ENCODE results near the gene RAB36. TPM values are rescaled to one million over a fixed set of nuclear protein-coding genes. Genes with fewer than 3 reads are reported as not detected.

The RAB36 gene
- total RNA-seq, 1 experiment from 2014 or later: 4.1 TPM

DNA sequence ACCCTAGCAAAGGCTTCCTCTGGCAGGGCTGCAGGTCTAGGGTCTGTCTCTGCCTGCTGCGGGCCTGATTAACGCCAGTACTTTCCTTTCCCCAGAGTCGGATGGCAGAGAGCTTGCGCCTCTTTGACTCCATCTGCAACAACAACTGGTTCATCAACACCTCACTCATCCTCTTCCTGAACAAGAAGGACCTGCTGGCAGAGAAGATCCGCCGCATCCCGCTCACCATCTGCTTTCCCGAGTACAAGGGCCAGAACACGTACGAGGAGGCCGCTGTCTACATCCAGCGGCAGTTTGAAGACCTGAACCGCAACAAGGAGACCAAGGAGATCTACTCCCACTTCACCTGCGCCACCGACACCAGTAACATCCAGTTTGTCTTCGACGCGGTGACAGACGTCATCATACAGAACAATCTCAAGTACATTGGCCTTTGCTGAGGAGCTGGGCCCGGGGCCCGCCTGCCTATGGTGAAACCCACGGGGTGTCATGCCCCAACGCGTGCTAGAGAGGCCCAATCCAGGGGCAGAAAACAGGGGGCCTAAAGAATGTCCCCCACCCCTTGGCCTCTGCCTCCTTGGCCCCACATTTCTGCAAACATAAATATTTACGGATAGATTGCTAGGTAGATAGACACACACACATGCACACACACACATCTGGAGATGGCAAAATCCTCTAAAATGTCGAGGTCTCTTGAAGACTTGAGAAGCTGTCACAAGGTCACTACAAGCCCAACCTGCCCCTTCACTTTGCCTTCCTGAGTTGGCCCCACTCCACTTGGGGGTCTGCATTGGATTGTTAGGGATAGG lies 22.1 kb upstream of the RAB36 start:
- Histone ChIP-seq H3K4me1 (ENCODE audit: control insufficient read depth, insufficient read depth, low read length) (no peaks in the 10 kb centered on the region), H3K4me3 (ENCODE audit: low read depth in 2 of 2, low read length in 2 of 2) (no peak overlapping the region), H3K36me3 (ENCODE audit: control insufficient read depth, insufficient read depth, low read length) (no peaks in the 10 kb centered on the region), H3K27ac (ENCODE audit: low read length) (no peak overlapping the region), H3K27me3 (ENCODE audit: control insufficient read depth, insufficient read depth, low read length) (no peaks in the 10 kb centered on the region), H3K9me3 (ENCODE audit: control insufficient read depth, insufficient read depth, low read depth, low read length) (no peaks in the 10 kb centered on the region)
- DNase-seq (ENCODE audit: low read depth, low spot score) (no peak), ATAC-seq (no peak)
- POLR2A ChIA-PET: no interaction called here
- TF ChIP-seq, protein P1, sequence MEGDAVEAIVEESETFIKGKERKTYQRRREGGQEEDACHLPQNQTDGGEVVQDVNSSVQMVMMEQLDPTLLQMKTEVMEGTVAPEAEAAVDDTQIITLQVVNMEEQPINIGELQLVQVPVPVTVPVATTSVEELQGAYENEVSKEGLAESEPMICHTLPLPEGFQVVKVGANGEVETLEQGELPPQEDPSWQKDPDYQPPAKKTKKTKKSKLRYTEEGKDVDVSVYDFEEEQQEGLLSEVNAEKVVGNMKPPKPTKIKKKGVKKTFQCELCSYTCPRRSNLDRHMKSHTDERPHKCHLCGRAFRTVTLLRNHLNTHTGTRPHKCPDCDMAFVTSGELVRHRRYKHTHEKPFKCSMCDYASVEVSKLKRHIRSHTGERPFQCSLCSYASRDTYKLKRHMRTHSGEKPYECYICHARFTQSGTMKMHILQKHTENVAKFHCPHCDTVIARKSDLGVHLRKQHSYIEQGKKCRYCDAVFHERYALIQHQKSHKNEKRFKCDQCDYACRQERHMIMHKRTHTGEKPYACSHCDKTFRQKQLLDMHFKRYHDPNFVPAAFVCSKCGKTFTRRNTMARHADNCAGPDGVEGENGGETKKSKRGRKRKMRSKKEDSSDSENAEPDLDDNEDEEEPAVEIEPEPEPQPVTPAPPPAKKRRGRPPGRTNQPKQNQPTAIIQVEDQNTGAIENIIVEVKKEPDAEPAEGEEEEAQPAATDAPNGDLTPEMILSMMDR (IDR thresholded peaks at IDR 0.05): no peak
- TF ChIP-seq, protein P2, sequence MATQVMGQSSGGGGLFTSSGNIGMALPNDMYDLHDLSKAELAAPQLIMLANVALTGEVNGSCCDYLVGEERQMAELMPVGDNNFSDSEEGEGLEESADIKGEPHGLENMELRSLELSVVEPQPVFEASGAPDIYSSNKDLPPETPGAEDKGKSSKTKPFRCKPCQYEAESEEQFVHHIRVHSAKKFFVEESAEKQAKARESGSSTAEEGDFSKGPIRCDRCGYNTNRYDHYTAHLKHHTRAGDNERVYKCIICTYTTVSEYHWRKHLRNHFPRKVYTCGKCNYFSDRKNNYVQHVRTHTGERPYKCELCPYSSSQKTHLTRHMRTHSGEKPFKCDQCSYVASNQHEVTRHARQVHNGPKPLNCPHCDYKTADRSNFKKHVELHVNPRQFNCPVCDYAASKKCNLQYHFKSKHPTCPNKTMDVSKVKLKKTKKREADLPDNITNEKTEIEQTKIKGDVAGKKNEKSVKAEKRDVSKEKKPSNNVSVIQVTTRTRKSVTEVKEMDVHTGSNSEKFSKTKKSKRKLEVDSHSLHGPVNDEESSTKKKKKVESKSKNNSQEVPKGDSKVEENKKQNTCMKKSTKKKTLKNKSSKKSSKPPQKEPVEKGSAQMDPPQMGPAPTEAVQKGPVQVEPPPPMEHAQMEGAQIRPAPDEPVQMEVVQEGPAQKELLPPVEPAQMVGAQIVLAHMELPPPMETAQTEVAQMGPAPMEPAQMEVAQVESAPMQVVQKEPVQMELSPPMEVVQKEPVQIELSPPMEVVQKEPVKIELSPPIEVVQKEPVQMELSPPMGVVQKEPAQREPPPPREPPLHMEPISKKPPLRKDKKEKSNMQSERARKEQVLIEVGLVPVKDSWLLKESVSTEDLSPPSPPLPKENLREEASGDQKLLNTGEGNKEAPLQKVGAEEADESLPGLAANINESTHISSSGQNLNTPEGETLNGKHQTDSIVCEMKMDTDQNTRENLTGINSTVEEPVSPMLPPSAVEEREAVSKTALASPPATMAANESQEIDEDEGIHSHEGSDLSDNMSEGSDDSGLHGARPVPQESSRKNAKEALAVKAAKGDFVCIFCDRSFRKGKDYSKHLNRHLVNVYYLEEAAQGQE (IDR thresholded peaks at IDR 0.05; ENCODE audit: insufficient read depth in 1 of 2, low read depth in 2 of 2, low read length in 1 of 2): no peak
- TF ChIP-seq SIN3A (IDR thresholded peaks at IDR 0.05; ENCODE audit: borderline replicate concordance, insufficient read depth, low read depth, low read length) (no peak), TCF7L2 (IDR thresholded peaks at IDR 0.05; ENCODE audit: low read depth, low read length) (no peak), POLR2AphosphoS5 (IDR thresholded peaks at IDR 0.05; ENCODE audit: low read depth, low read length) (no peak)
- TSS peak; percentile 67 for BruUV-seq (replicated peaks)
- in situ Hi-C loops (cut with HindIII; ENCODE audit: low pct_unique_long_range_greater_than_20kb, low sequenced_read_pairs) (no loop called here), intact Hi-C loops (cut with micrococcal nuclease; ENCODE audit: unreplicated experiment) (no loop called here)
- CTCF ChIA-PET: no interaction called here

DNA sequence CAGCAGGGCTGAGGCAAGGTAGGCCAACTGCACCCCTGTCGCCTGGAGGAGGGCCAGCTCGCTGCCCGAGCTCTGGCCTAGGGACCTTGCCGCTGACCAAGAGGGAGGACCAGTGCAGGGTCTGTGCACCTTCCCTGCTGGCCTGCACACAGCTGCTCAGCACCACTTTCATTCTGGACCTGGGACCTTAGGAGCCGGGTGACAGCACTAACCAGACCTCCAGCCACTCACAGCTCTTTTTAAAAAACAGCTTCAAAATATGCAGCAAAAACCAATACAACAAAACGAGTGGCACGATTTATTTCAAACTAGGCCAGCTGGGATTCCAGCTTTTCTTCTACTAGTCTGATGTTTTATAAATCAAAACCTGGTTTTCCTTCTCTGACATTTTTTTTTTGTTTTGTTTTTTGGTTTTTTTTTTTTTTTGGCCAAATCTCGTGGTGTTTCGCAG lies 21.4 kb upstream of the RAB36 start:
- DNase-seq (ENCODE audit: low read depth, low spot score): no peak
- H3K27me3 ChIP-seq (ENCODE audit: control insufficient read depth, insufficient read depth, low read length): no peaks in the 10 kb centered on the region
- no peak overlapping the region for H3K27ac ChIP-seq (ENCODE audit: low read length)
- POLR2A ChIA-PET: no interaction called here
- no peaks in the 10 kb centered on the region for H3K4me1 ChIP-seq (ENCODE audit: control insufficient read depth, insufficient read depth, low read length)
- no peak overlapping the region for H3K4me3 ChIP-seq (ENCODE audit: low read depth in 2 of 2, low read length in 2 of 2)
- BruUV-seq (replicated peaks): no TSS peak
- no peak for ATAC-seq
- intact Hi-C loops (cut with micrococcal nuclease; ENCODE audit: unreplicated experiment) (no loop called here), in situ Hi-C loops (cut with HindIII; ENCODE audit: low pct_unique_long_range_greater_than_20kb, low sequenced_read_pairs) (no loop called here)
- CTCF ChIA-PET: no interaction called here
- H3K36me3 ChIP-seq (ENCODE audit: control insufficient read depth, insufficient read depth, low read length): no peaks in the 10 kb centered on the region
- H3K9me3 ChIP-seq (ENCODE audit: control insufficient read depth, insufficient read depth, low read depth, low read length): no peaks in the 10 kb centered on the region
- TF ChIP-seq TCF7L2 (IDR thresholded peaks at IDR 0.05; ENCODE audit: low read depth, low read length) (no peak), SIN3A (IDR thresholded peaks at IDR 0.05; ENCODE audit: borderline replicate concordance, insufficient read depth, low read depth, low read length) (no peak), POLR2AphosphoS5 (IDR thresholded peaks at IDR 0.05; ENCODE audit: low read depth, low read length) (no peak)
- TF ChIP-seq, protein P1 (IDR thresholded peaks at IDR 0.05): no peak
- TF ChIP-seq, protein P2 (IDR thresholded peaks at IDR 0.05; ENCODE audit: insufficient read depth in 1 of 2, low read depth in 2 of 2, low read length in 1 of 2): no peak

All from Panc1 (cell line).